Loucy (cell line): Measurements from ENCODE around the gene SLF2.

Experiments
- H2AFZ ChIP-seq: fragments of 200-600 bp; sonication (generic); 2 replicates; pipeline ENCODE4 v1.6.0; 2016; ENCODE audit warnings: antibody characterized with exemption, mild to moderate bottlenecking, low read length, moderate library complexity
- H3F3A ChIP-seq: fragments of 200-600 bp; 2 replicates; pipeline ENCODE4 v1.6.0; 2016; ENCODE audit warnings: antibody characterized with exemption, low read depth, mild to moderate bottlenecking
- H3K27me3 ChIP-seq: fragments of 200-600 bp; sonication (generic); 2 replicates; pipeline ENCODE4 v1.6.1; 2014; ENCODE audit warnings: low read length, mild to moderate bottlenecking; ENCODE audit not compliant: insufficient read depth, poor library complexity, severe bottlenecking
- H3K36me3 ChIP-seq: fragments of 200-600 bp; sonication (generic); 2 replicates; pipeline ENCODE4 v1.6.1; 2016; ENCODE audit warnings: low read length; ENCODE audit not compliant: insufficient read depth
- H3K4me1 ChIP-seq: fragments of 200-600 bp; sonication (generic); 2 replicates; pipeline ENCODE4 v1.5.1; 2014; ENCODE audit warnings: low read length, mild to moderate bottlenecking; ENCODE audit not compliant: insufficient read depth, poor library complexity, severe bottlenecking
- H3K4me2 ChIP-seq: fragments of 200-600 bp; sonication (generic); 2 replicates; pipeline ENCODE4 v1.6.0; 2014; ENCODE audit warnings: antibody characterized with exemption, low read length, low read depth, mild to moderate bottlenecking; ENCODE audit not compliant: poor library complexity, severe bottlenecking
- H3K4me3 ChIP-seq: fragments of 200-600 bp; sonication (generic); 2 replicates; pipeline ENCODE4 v1.5.1; 2014; ENCODE audit warnings: low read length, mild to moderate bottlenecking, mixed read lengths; ENCODE audit not compliant: poor library complexity, severe bottlenecking
- H3K79me2 ChIP-seq: fragments of 200-600 bp; sonication (generic); 2 replicates; pipeline ENCODE4 v1.6.1; 2014; ENCODE audit warnings: low read length; ENCODE audit not compliant: insufficient read depth
- H3K9ac ChIP-seq: fragments of 200-600 bp; sonication (generic); 2 replicates; pipeline ENCODE4 v1.6.0; 2014; ENCODE audit warnings: mild to moderate bottlenecking, low read depth, low read length, moderate library complexity; ENCODE audit not compliant: poor library complexity, severe bottlenecking
- H3K9me2 ChIP-seq: fragments of 200-600 bp; sonication (generic); replicated peaks from 2 replicates; pipeline ENCODE4 v1.6.1; 2016; ENCODE audit warnings: low read depth, low read length, mixed read lengths
- H3K9me3 ChIP-seq: fragments of 200-600 bp; sonication (generic); 2 replicates; pipeline ENCODE4 v1.6.1; 2014; ENCODE audit warnings: mild to moderate bottlenecking, antibody characterized with exemption, low read length, low read depth; ENCODE audit not compliant: insufficient read depth
- H4K20me1 ChIP-seq: fragments of 200-600 bp; sonication (generic); 2 replicates; pipeline ENCODE4 v1.6.0; 2014; ENCODE audit warnings: antibody characterized with exemption, low read length, mild to moderate bottlenecking; ENCODE audit not compliant: insufficient read depth, poor library complexity, severe bottlenecking
- CTCF ChIP-seq: fragments of 200-600 bp; sonication (generic); conservative IDR thresholded peaks from 2 replicates; pipeline ENCODE4 v1.5.1; 2014; ENCODE audit warnings: mild to moderate bottlenecking, antibody characterized with exemption, low read length
- EZH2phosphoT487 ChIP-seq: fragments of 200-600 bp; IDR thresholded peaks from 2 replicates; pipeline ENCODE4 v1.6.1; 2018; ENCODE audit warnings: antibody characterized with exemption, mild to moderate bottlenecking, moderate library complexity, borderline replicate concordance

Gene SLF2

GRCh38 chr10:100963826-100964225, 51.1 kb downstream of the SLF2 start:
- TF ChIP-seq CTCF (no peak), EZH2phosphoT487 (no peak)
- H3K36me3 ChIP-seq, result peaks cover 51% of the 10 kb centered on the region
- peaks cover 3% of the 10 kb centered on the region for H3K4me1 ChIP-seq
- H3K27me3 ChIP-seq, result no peaks in the 10 kb centered on the region
- no peak overlapping the region for H3K4me3 ChIP-seq
- H4K20me1 ChIP-seq, result no peaks in the 10 kb centered on the region
- no peak overlapping the region for H3K9ac ChIP-seq
- no peaks in the 10 kb centered on the region for H3K9me3 ChIP-seq
- no peak overlapping the region for H2AFZ ChIP-seq
- H3K79me2 ChIP-seq, result no peaks in the 10 kb centered on the region
- H3K9me2 ChIP-seq, result no peaks in the 10 kb centered on the region
- H3K4me2 ChIP-seq, result no peak overlapping the region
- no peaks in the 10 kb centered on the region for H3F3A ChIP-seq

GRCh38 chr10:100965820-100966219, 53.1 kb downstream of the SLF2 start:
- Histone ChIP-seq H3K27me3 (no peaks in the 10 kb centered on the region), H2AFZ (no peak overlapping the region), H3K36me3 (peaks cover 34% of the 10 kb centered on the region; the same call in 1 of the 2 replicates), H3K9me3 (no peaks in the 10 kb centered on the region), H3F3A (no peaks in the 10 kb centered on the region), H3K79me2 (no peaks in the 10 kb centered on the region), H3K4me2 (no peak overlapping the region), H3K9ac (no peak overlapping the region), H3K9me2 (no peaks in the 10 kb centered on the region), H3K4me1 (peaks cover 3% of the 10 kb centered on the region), H3K4me3 (no peak overlapping the region), H4K20me1 (no peaks in the 10 kb centered on the region)
- no peak for TF ChIP-seq EZH2phosphoT487

- no peak overlapping the region for H3K9ac ChIP-seq
- no peaks in the 10 kb centered on the region for H3K27me3 ChIP-seq
- no peaks in the 10 kb centered on the region for H3K79me2 ChIP-seq
- H3K4me1 ChIP-seq, result peaks cover 3% of the 10 kb centered on the region
- no peaks in the 10 kb centered on the region for H3F3A ChIP-seq
- no peak overlapping the region for H2AFZ ChIP-seq
- TF ChIP-seq CTCF (no peak), EZH2phosphoT487 (no peak)
- no peaks in the 10 kb centered on the region for H3K9me2 ChIP-seq
- H3K36me3 ChIP-seq, result peaks cover 28% of the 10 kb centered on the region; the same call in 1 of the 2 replicates
- no peak overlapping the region for H3K4me3 ChIP-seq
- no peaks in the 10 kb centered on the region for H4K20me1 ChIP-seq
- H3K4me2 ChIP-seq, result no peak overlapping the region
- H3K9me3 ChIP-seq, result no peaks in the 10 kb centered on the region
These were observed 54.1 kb downstream of the SLF2 start for GRCh38 chr10:100966887-100967286.

GRCh38 chr10:100967332-100967731, 54.6 kb downstream of the SLF2 start:
- TF ChIP-seq EZH2phosphoT487 (no peak), CTCF (no peak)
- H3F3A ChIP-seq, result no peaks in the 10 kb centered on the region
- H3K79me2 ChIP-seq, result no peaks in the 10 kb centered on the region
- no peak overlapping the region for H3K9ac ChIP-seq
- peaks cover 3% of the 10 kb centered on the region for H3K4me1 ChIP-seq
- H3K4me3 ChIP-seq, result no peak overlapping the region
- H4K20me1 ChIP-seq, result no peaks in the 10 kb centered on the region
- no peaks in the 10 kb centered on the region for H3K9me2 ChIP-seq
- H3K4me2 ChIP-seq, result no peak overlapping the region
- peaks cover 24% of the 10 kb centered on the region; the same call in 1 of the 2 replicates for H3K36me3 ChIP-seq
- H3K9me3 ChIP-seq, result no peaks in the 10 kb centered on the region
- H2AFZ ChIP-seq, result no peak overlapping the region
- no peaks in the 10 kb centered on the region for H3K27me3 ChIP-seq
